Skeletal muscle satellite cell (primary cell): ENCODE data around the gene B3GNT2. TPM values are rescaled to one million over a fixed set of nuclear protein-coding genes. Genes with fewer than 3 reads are reported as not detected.
"Not testable (repeated sequence)": the region's sequence is repeated elsewhere in the genome, so short reads cannot be mapped to it uniquely, and the experiment has no call there.

Experiments
- H3K27me3 ChIP-seq: 2 replicates; pipeline ENCODE4 v1.7.0; 2013; ENCODE audit warnings: low read length; ENCODE audit not compliant: control insufficient read depth, insufficient read depth
- H3K36me3 ChIP-seq: 2 replicates; pipeline ENCODE4 v1.7.0; 2013; ENCODE audit warnings: mild to moderate bottlenecking, control low read depth, low read length; ENCODE audit not compliant: insufficient read depth
- H3K4me1 ChIP-seq: 2 replicates; pipeline ENCODE4 v1.7.0; 2013; ENCODE audit warnings: low read length; ENCODE audit not compliant: control insufficient read depth, insufficient read depth
- H3K4me2 ChIP-seq: 2 replicates; pipeline ENCODE4 v1.7.0; 2013; ENCODE audit warnings: mild to moderate bottlenecking, low read length
- H3K4me3 ChIP-seq: 2 replicates; pipeline ENCODE4 v1.7.0; 2013; ENCODE audit warnings: low read length
- H3K9ac ChIP-seq: 2 replicates; pipeline ENCODE4 v1.7.0; 2013; ENCODE audit warnings: mild to moderate bottlenecking, low read depth, low read length, moderate library complexity
- H3K9me3 ChIP-seq: replicated peaks from 2 replicates; pipeline ENCODE4 v1.7.0; 2013; ENCODE audit warnings: mild to moderate bottlenecking, control low read depth, low read length
- total RNA-seq: library from RNA; depleted of rRNA; stranded (reverse); fragments of >200 nt; gene quantifications from 2 replicates; pipeline ENCODE4 v1.2.3, GENCODE V29; 2012; rRNA removed

Gene B3GNT2
- 16.2 and 17.5 TPM in 2 replicates for total RNA-seq

GRCh38 chr2:62195421-62196277 is at the start of gene B3GNT2:
Gene B3GNT2 (plus strand): TSS chr2:62196115. CDS start chr2:62222221, 26,106 bp downstream.
- Histone ChIP-seq H3K27me3 (no peaks in the 10 kb centered on the region), H3K4me2 (peak within 1 kb of the TSS; percentile 98), H3K4me1 (peaks cover 13% of the 10 kb centered on the region), H3K9me3 (no peaks in the 10 kb centered on the region), H3K36me3 (no peaks in the 10 kb centered on the region), H3K4me3 (peak within 1 kb of the TSS; percentile 100), H3K9ac (peak within 1 kb of the TSS; percentile 92)

GRCh38 chr2:62146790-62147189 is 49.1 kb upstream of the B3GNT2 start:
- not testable (repeated sequence) for H3K36me3 ChIP-seq, H3K27me3 ChIP-seq, H3K4me3 ChIP-seq, H3K9ac ChIP-seq, H3K4me2 ChIP-seq, H3K9me3 ChIP-seq
- H3K4me1 ChIP-seq = peaks cover 34% of the 10 kb centered on the region

DNA sequence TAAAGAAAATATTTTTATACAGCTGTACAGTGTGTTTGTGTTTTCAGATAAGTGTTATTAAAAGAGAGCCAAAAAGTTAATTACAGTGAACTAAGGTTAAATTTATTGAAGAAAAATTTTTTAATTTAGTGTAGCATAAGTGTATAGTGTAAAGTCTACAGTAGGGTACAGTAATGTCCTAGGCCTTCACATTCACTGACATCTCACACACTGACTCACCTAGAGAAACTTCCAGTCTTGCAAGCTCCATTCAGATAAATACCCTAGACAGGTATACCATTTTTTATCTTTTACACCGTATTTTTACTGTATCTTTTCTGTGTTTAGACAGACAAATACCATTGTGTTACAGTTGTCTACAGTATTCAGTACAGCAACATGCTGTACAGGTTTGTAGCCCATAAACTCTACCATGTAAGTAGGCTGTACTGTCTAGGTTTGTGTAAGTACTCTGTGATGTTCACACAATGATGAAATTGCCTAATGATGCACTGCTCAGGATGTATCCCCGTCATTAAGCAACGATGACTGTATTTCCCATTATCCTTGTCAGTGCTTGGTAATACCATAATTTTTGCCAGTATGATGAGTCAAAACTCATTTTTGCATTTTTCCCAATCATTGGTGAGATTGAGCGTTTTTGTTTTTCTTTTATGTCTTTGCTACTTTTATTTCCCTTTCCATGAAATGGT is 48.2 kb upstream of the B3GNT2 start:
- H3K4me3 ChIP-seq = no peak overlapping the region
- no peaks in the 10 kb centered on the region for H3K9me3 ChIP-seq
- H3K27me3 ChIP-seq = no peaks in the 10 kb centered on the region
- H3K4me1 ChIP-seq = peaks cover 34% of the 10 kb centered on the region
- peak overlapping the region; percentile 19 for H3K4me2 ChIP-seq
- H3K36me3 ChIP-seq = no peaks in the 10 kb centered on the region
- no peak overlapping the region for H3K9ac ChIP-seq

DNA sequence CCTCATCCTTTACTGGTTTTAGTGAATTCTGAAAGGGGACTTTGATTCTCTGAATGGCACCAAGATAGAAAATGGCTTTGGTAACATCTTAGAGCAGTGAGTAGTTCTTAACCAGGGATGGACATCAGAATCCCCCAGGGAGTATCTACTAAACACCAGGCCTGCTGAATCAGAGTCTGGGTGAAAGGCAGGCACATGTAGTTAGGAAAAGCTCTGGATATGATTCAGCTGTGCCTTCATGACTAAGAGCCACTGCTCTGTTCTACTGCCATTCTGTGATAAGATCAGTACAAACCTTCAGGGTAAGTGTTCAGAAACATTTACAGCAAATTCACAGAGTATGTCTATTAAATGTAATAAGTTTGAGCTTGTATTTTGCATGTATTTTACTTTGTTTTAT is 46.2 kb upstream of the B3GNT2 start:
- Histone ChIP-seq H3K9me3 (no peaks in the 10 kb centered on the region), H3K36me3 (no peaks in the 10 kb centered on the region), H3K4me1 (peaks cover 34% of the 10 kb centered on the region), H3K27me3 (no peaks in the 10 kb centered on the region), H3K4me3 (no peak overlapping the region), H3K4me2 (peak overlapping the region; percentile 32), H3K9ac (no peak overlapping the region)

DNA sequence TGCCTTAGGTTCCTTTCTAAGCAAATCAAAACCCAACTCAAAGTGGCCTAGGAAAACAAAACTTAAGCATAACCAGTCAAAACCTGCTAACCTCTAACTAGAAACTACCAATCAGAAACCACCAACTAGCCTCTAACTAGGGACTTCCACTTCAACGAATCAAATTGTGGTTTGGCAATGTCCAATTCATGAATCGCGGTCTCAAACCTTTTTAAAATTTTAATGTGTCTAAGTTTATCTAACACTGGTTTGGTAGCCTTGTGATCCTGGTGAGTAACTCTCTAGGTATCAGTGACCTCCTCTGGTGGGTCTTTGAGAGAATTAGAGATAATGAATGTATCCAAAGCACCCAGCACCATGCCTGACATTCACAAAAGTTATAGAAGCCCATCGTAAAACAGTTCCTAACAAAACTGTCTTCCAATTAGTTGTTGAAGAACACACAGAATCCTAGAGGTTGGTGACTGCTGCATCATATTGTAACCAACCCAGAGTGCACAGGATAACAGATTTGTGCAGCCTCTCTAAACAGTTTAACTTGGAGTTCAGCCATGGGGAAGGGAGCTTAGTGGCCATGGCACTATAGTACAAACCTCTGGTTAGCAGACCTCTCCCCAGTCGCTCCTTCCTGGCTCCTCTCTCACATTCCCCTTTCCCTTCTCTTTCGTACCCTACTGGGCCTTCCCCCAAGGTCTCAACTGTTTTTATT is 45.2 kb upstream of the B3GNT2 start:
- H3K36me3 ChIP-seq = no peaks in the 10 kb centered on the region
- no peak overlapping the region for H3K4me3 ChIP-seq

GRCh38 chr2:62151306-62151638 is 44.6 kb upstream of the B3GNT2 start:
- Histone ChIP-seq H3K4me2 (no peak overlapping the region), H3K27me3 (no peaks in the 10 kb centered on the region), H3K9ac (no peak overlapping the region), H3K36me3 (no peaks in the 10 kb centered on the region), H3K4me3 (no peak overlapping the region), H3K4me1 (peaks cover 34% of the 10 kb centered on the region), H3K9me3 (no peaks in the 10 kb centered on the region)

More for the DNA sequence above, 45.2 kb upstream of the B3GNT2 start:
- Histone ChIP-seq H3K4me1 (peaks cover 34% of the 10 kb centered on the region), H3K9me3 (no peaks in the 10 kb centered on the region), H3K9ac (no peak overlapping the region), H3K27me3 (no peaks in the 10 kb centered on the region), H3K4me2 (no peak overlapping the region)

GRCh38 chr2:62152000-62152399 is 43.9 kb upstream of the B3GNT2 start:
- Histone ChIP-seq H3K27me3 (no peaks in the 10 kb centered on the region), H3K9me3 (no peaks in the 10 kb centered on the region), H3K4me3 (no peak overlapping the region), H3K36me3 (no peaks in the 10 kb centered on the region), H3K9ac (no peak overlapping the region), H3K4me1 (peaks cover 34% of the 10 kb centered on the region), H3K4me2 (no peak overlapping the region)

DNA sequence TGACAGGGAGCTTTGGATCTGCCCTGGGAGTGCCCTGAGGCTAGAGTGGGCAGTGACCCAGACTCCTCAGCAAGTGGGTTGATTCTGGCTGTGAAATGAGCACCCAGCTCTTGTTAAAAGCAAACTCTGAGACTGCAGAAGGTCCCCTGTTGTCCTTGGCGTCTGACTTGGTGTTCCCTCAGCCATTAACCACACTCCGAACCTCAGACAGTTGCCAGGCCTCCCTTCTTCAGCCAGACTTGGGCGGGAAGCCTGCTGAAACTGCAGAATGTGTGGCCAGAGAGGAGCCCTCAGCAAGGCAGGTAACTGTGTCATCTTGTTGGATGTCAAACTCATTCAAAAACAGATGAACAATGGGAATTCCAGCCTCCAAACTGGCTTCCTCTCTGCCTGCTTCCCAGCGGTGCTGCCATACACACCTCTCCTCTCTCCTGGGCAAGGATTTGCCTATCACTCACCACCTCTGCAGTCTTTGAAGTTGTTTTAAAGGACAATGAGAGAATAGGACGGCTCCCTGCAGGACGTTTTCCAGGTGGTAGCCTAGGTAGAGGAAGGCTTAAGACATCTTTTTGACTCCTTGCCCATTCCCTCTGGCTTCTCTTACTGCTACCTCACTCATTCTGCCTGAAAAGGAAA is 38.9 kb upstream of the B3GNT2 start:
- H3K36me3 ChIP-seq = no peaks in the 10 kb centered on the region
- no peaks in the 10 kb centered on the region for H3K27me3 ChIP-seq
- H3K4me3 ChIP-seq = no peak overlapping the region
- no peaks in the 10 kb centered on the region for H3K9me3 ChIP-seq
- H3K4me2 ChIP-seq = no peak overlapping the region
- no peak overlapping the region for H3K9ac ChIP-seq
- no peaks in the 10 kb centered on the region for H3K4me1 ChIP-seq

- no peaks in the 10 kb centered on the region for H3K36me3 ChIP-seq
- no peak overlapping the region for H3K4me3 ChIP-seq
- H3K4me2 ChIP-seq = no peak overlapping the region
- H3K4me1 ChIP-seq = no peaks in the 10 kb centered on the region
- H3K9me3 ChIP-seq = no peaks in the 10 kb centered on the region
- no peaks in the 10 kb centered on the region for H3K27me3 ChIP-seq
- no peak overlapping the region for H3K9ac ChIP-seq
Observed at GRCh38 chr2:62158444-62159121, 37.3 kb upstream of the B3GNT2 start.

DNA sequence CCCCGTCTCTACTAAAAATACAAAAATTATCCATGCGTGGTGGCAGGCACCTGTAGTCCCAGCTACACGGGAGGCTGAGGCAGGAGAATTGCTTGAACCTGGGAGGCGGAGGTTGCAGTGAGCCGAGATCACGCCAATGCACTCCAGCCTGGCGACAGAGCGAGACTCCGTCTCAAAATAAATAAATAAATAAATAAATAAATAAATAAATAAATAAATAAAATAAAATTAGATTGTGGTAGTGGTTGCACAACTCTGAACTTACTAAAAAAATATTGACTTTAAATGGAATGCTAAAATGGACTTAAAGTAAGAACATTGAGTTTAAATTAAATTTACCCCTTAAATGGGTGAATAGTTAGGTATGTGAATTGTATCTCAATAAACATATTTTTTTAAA is 35.2 kb upstream of the B3GNT2 start:
- H3K4me2 ChIP-seq, H3K9me3 ChIP-seq, H3K36me3 ChIP-seq, H3K4me3 ChIP-seq, H3K4me1 ChIP-seq, H3K27me3 ChIP-seq, H3K9ac ChIP-seq: not testable (repeated sequence)
